Activated naive CD4-positive, alpha-beta T cell (primary cell): Measurements from ENCODE around the gene TMEM242.

Experiments used
- DNase-seq, 4 experiments: peaks; one replicate each; lab custom pipeline; 2025; lab: John Stamatoyannopoulos, UW

The TMEM242 gene

DNA sequence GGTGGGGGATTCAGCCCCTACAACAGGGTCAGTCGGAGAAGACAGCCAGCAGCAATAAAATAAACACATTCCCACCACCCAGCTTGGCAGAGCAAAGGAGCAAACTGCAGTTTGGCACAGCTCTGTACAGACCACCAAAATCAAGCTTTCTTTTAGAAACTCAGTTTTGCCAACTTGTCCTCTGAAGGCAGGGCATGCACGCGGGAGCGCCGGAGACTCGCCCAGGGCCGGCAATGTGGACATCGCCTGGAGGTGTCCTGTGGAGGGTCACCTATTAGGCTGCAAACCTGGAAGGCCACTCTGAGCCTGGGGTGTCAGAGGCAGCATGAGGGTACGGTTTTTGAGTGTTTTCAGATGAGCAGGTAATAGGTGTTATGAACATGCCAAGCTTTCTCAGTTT, 34.7 kb downstream of the TMEM242 start:
- no peak for DNase-seq

- no peak for DNase-seq
Measured at GRCh38 chr6:157287923-157288322, 35.4 kb downstream of the TMEM242 start.

DNA sequence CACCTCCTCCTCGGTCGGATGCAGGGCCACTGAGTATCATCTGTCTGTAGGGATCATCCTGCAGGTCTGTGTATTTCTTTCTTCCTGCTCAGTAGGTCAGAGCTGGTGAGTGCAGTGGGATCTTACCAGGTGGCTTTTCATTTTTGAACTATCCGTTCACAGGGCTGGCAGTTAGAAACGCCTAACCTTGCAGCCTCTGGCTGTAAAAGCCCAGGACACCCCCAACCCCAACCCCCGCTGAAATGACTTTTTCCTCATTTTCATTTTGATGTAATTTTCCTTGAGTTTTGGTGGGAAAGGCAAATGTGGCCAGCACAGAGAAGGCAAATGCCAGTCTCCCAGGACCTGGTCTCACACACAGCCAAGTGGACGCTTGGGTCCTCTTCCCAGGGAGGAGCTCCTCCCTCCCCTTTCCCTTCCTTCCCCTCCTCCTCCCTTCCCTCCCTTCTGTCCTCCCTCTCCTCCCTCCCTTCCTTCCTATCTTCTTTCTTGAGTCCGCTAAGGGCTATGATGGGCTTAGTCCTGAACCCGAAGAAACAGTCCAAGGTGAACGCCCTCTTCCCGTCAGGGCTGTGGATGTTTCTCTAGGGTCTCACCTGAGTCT, 36.0 kb downstream of the TMEM242 start:
- DNase-seq: no peak

- no peak for DNase-seq
Measured at GRCh38 chr6:157285422-157285779, 37.9 kb downstream of the TMEM242 start.

GRCh38 chr6:157284738-157285421, 38.4 kb downstream of the TMEM242 start:
- no peak for DNase-seq

GRCh38 chr6:157283900-157284737, 39.2 kb downstream of the TMEM242 start:
- DNase-seq: no peak

- no peak for DNase-seq
Measured at GRCh38 chr6:157283330-157283898, 39.9 kb downstream of the TMEM242 start.

- DNase-seq: no peak
Measured at GRCh38 chr6:157282284-157282683, 41.0 kb downstream of the TMEM242 start.

DNA sequence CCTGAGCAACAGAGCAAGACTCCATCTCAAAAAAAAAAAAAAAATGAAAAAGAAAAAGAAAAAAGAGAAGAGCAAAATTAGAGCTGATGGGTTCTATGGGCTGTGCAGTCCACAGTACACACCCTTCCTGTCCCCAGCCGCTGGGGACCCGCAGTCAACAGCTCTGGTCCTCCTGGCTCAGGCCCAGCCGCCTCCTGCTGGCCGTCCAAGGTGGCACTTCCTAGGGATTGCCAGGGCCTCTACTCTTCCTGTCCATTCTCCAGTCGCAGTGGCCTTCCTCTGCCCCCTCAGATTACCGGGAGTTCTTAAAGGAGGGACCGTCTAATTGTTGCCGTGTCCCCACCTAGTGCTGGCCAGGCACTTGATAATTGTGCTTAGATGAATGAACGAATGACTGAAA, 41.7 kb downstream of the TMEM242 start:
- DNase-seq: no peak

- DNase-seq: no peak
Measured at GRCh38 chr6:157280947-157281346, 42.4 kb downstream of the TMEM242 start.

- no peak for DNase-seq
Measured at GRCh38 chr6:157280157-157280556, 43.2 kb downstream of the TMEM242 start.

GRCh38 chr6:157278171-157278570, 45.1 kb downstream of the TMEM242 start:
- no peak for DNase-seq

DNA sequence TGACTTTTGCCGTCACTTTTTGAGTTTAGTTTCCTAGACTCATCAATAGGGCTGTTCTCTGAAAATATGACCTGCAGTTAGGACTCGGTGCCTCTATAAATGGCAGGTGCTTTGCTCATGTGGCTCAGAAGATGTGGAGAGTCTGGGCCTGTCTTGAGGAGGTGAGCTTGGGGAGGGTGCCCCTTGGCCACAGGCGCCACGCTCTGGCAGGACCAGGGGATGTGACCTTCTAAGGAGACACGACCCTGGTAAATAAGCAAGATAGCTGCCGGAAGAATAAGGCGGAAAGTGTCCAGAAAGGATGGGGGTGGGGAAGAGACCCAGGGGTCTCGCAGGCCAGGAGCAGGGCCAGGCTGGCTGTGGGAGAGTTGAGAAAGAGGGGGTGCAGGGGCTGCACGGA, 46.6 kb downstream of the TMEM242 start:
- DNase-seq: no peak

GRCh38 chr6:157276134-157276532, 47.2 kb downstream of the TMEM242 start:
- DNase-seq: no peak

GRCh38 chr6:157274471-157275226, 48.7 kb downstream of the TMEM242 start:
- peak; percentile 63 to 84 (median 73) for DNase-seq

- peak in 3 of 4 experiments; percentile 21 to 63 (median 33) for DNase-seq
Measured at GRCh38 chr6:157273756-157274470, 49.4 kb downstream of the TMEM242 start.

DNA sequence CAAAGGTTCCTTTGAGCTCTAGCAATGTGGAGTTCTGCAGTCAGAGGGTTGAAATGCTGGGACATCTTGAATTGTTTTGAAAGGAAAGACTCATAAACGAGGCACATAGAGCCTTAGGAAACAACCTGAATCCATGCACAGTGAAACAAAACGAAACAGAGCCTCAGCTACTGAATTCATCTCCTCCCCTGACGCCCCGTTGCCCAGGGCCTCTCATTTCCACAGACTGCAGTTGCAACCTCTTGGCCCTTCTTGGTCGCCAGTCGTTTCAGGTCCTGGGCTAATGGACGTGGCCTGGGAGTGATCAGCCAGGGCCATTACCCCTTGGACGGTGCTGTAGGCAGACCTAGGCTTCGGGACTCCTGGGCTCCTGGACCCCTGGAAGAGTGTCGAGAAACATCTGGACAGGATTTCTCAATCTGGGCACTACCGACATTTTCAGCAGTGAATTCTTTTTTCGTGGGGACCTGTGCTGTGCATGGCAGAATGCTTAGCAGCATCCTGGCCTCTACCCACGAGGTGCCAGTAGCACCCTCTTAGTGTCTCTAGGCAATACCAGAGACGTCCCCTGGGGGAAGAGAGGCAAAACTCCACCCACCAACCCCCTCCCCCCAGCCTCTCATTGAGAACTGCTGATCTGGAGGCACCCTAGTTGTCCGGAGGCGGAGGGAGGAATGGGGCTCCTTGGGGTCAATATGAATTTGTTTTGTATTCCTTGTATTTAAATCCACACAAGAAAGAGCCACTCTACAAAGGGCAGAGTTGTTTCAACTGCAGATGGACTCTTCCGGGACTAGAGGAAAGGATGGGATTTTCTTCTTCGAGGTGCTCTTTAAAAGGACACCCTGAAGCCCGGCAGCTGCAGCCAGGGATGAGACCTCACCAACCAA, 50.2 kb downstream of the TMEM242 start:
- peak in 1 of 4 experiments; percentile 23 for DNase-seq

- DNase-seq: no peak
Measured at GRCh38 chr6:157272372-157272771, 50.9 kb downstream of the TMEM242 start.

DNA sequence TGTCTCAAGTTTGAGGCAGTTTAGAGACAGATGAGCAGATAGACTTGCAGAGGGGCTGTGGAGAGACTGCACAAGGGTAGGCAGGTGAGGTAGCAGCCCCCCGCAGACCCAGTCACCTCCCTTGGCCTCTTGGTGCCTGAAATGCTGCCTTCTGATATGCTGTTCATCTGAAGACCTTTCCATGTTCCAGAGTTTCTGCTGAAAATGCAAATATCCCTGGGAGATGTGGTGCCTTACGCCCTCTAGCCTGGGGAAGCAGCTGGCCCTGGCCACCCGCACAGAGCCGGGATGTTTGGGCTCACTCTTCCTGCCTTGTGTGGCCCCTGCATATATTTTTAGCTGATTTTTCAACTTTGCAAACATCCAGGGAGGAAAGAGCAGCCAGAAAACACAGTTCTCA, 51.4 kb downstream of the TMEM242 start:
- DNase-seq: no peak

GRCh38 chr6:157271441-157271840, 51.9 kb downstream of the TMEM242 start:
- DNase-seq: no peak
